ENCODE data around the gene SPEF1. TPM values are rescaled to one million over a fixed set of nuclear protein-coding genes. Genes with fewer than 3 reads are reported as not detected.

SPEF1 gene
- total and polyA plus RNA-seq, 10 donors: 0.06 to 0.11 TPM; not detected in 8

DNA sequence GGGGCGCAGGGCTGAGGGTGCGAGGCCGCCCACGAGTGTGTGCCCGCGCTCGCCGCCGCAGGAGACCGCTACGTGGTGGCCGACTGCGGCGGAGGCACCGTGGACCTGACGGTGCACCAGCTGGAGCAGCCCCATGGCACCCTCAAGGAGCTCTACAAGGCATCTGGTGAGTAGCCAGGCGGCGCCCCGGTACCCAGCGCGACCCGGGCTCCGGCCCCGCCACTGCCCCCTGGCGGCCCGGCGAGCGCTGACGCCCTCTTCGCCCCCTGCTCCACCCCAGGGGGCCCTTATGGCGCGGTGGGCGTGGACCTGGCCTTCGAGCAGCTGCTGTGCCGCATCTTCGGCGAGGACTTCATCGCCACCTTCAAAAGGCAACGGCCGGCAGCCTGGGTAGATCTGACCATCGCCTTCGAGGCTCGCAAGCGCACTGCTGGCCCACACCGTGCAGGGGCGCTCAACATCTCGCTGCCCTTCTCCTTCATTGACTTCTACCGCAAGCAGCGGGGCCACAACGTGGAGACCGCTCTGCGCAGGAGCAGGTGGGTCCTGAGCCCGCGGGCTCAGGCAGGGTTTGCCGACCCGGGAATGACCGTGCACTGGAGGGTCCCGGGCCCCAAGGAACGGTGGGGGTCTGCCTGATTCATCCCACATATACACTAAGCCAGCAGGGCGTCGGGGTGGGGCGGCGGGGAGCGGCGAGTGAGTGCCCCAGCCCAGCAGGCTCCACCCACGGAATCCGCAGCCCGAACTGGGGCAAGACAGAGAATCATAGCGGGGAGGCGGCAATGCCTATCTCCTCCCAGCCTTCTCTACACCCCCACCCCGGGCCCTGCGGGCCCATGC lies 31.3 kb downstream of the SPEF1 start:
- TF ChIP-seq POLR2A (IDR thresholded peaks at IDR 0.05) (no peak), POLR2AphosphoS5 (IDR thresholded peaks at IDR 0.05) (peak in 1 of 3 donors; percentile 29)
- TF ChIP-seq, protein P1, sequence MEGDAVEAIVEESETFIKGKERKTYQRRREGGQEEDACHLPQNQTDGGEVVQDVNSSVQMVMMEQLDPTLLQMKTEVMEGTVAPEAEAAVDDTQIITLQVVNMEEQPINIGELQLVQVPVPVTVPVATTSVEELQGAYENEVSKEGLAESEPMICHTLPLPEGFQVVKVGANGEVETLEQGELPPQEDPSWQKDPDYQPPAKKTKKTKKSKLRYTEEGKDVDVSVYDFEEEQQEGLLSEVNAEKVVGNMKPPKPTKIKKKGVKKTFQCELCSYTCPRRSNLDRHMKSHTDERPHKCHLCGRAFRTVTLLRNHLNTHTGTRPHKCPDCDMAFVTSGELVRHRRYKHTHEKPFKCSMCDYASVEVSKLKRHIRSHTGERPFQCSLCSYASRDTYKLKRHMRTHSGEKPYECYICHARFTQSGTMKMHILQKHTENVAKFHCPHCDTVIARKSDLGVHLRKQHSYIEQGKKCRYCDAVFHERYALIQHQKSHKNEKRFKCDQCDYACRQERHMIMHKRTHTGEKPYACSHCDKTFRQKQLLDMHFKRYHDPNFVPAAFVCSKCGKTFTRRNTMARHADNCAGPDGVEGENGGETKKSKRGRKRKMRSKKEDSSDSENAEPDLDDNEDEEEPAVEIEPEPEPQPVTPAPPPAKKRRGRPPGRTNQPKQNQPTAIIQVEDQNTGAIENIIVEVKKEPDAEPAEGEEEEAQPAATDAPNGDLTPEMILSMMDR (IDR thresholded peaks at IDR 0.05 in 8 of 11, conservative IDR thresholded peaks at IDR 0.05 in 3 of 11): peak in 10 of 11 experiments; percentile 14 to 66 (median 43)
- no peaks in the 10 kb centered on the region for H3K9me3 ChIP-seq
- peaks cover 0 to 85% (median 12%) of the 10 kb centered on the region in 6 donors for H3K36me3 ChIP-seq
- H3K27ac ChIP-seq: no peak overlapping the region
- H3K4me1 ChIP-seq: peaks cover 0 to 49% (median 33%) of the 10 kb centered on the region in 6 donors
- peak; percentile 60 for DNase-seq
- 68 to 82% (median 72%) methylated on average over 32 to 72 of the region's 72 CpGs for WGBS, 5 donors
- H3K4me3 ChIP-seq: no peak overlapping the region
- peaks cover 0 to 17% (median 7%) of the 10 kb centered on the region in 7 donors for H3K27me3 ChIP-seq (replicated peaks in 1 of 7)
- intact Hi-C loops (cut with DNase I; ENCODE audit: low total_unique reads): no loop called here

DNA sequence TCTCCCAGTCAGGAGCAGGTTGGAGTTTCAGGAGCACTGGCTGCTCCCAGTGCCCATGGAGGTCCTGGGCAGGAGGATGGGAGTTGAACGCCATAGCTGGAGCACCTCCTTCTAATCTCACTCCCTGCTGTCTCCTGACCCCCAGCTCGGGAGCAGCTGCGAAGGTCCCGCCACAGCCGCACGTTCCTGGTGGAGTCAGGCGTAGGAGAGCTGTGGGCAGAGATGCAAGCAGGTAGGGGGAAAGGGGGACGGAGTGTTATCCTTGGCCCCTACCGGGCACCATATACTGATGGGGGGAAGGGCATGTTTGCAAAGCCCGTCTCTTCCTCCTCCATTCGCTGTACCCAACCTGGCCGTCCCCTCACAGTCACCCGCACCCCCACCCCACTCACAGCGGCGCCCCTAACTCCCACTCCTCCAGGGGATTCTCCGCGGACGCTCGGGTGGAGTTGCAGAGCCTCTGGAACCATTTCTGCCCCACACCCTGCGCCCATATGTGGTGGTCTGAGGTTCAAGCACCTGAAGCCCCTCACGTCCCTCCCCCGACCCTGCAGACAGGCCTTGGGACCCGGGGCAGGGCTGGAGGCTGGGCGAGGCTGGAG lies 32.1 kb downstream of the SPEF1 start:
- peaks cover 0 to 22% (median 9%) of the 10 kb centered on the region in 7 donors for H3K27me3 ChIP-seq (replicated peaks in 1 of 7)
- 87 to 92% (median 89%) methylated on average over 20 to 24 of the region's 24 CpGs for WGBS, 5 donors
- H3K9me3 ChIP-seq: no peaks in the 10 kb centered on the region
- no peak overlapping the region for H3K27ac ChIP-seq
- H3K4me3 ChIP-seq: no peak overlapping the region
- H3K4me1 ChIP-seq: peaks cover 0 to 53% (median 38%) of the 10 kb centered on the region in 6 donors
- H3K36me3 ChIP-seq: peaks cover 0 to 85% (median 12%) of the 10 kb centered on the region in 6 donors
- no peak for TF ChIP-seq POLR2AphosphoS5 (IDR thresholded peaks at IDR 0.05)
- TF ChIP-seq POLR2A (IDR thresholded peaks at IDR 0.05): no peak
- TF ChIP-seq, protein P1 (IDR thresholded peaks at IDR 0.05 in 8 of 11, conservative IDR thresholded peaks at IDR 0.05 in 3 of 11): no peak
- DNase-seq: no peak
- intact Hi-C loops (cut with DNase I; ENCODE audit: low total_unique reads): no loop called here

- 87 to 95% (median 92%) methylated on average over 3 to 16 of the region's 16 CpGs for WGBS, 5 donors
- H3K27ac ChIP-seq: no peak overlapping the region
- TF ChIP-seq, protein P1 (IDR thresholded peaks at IDR 0.05 in 8 of 11, conservative IDR thresholded peaks at IDR 0.05 in 3 of 11): no peak
- TF ChIP-seq POLR2AphosphoS5 (IDR thresholded peaks at IDR 0.05) (no peak), POLR2A (IDR thresholded peaks at IDR 0.05) (no peak)
- H3K4me1 ChIP-seq: peaks cover 0 to 43% (median 34%) of the 10 kb centered on the region in 6 donors
- no peak overlapping the region for H3K4me3 ChIP-seq
- H3K27me3 ChIP-seq (replicated peaks in 1 of 7): peaks cover 0 to 22% (median 9%) of the 10 kb centered on the region in 7 donors
- no peaks in the 10 kb centered on the region for H3K9me3 ChIP-seq
- intact Hi-C loops (cut with DNase I; ENCODE audit: low total_unique reads): no loop called here
- no peak for DNase-seq
- peaks cover 0 to 88% (median 12%) of the 10 kb centered on the region in 6 donors for H3K36me3 ChIP-seq
Observed at GRCh38 chr20:3748073-3748472, 33.2 kb downstream of the SPEF1 start.

- WGBS, 5 donors: 65 to 93% (median 79%) methylated on average over 2 of the region's 2 CpGs
- Histone ChIP-seq H3K27me3 (replicated peaks in 1 of 7) (peaks cover 0 to 22% (median 9%) of the 10 kb centered on the region in 7 donors), H3K4me3 (no peak overlapping the region), H3K9me3 (no peaks in the 10 kb centered on the region), H3K4me1 (peaks cover 0 to 37% (median 28%) of the 10 kb centered on the region in 6 donors), H3K27ac (no peak overlapping the region), H3K36me3 (peaks cover 0 to 89% (median 12%) of the 10 kb centered on the region in 6 donors)
- TF ChIP-seq, protein P1 (IDR thresholded peaks at IDR 0.05 in 8 of 11, conservative IDR thresholded peaks at IDR 0.05 in 3 of 11): no peak
- no peak for TF ChIP-seq POLR2A (IDR thresholded peaks at IDR 0.05)
- TF ChIP-seq POLR2AphosphoS5 (IDR thresholded peaks at IDR 0.05): no peak
- intact Hi-C loops (cut with DNase I; ENCODE audit: low total_unique reads): no loop called here
- DNase-seq: no peak
Observed at GRCh38 chr20:3747471-3747870, 33.8 kb downstream of the SPEF1 start.
